ENCODE data around the gene EPB41L1. TPM values are rescaled to one million over a fixed set of nuclear protein-coding genes. Genes with fewer than 3 reads are reported as not detected.

Gene EPB41L1
- total and polyA plus RNA-seq, 10 donors = 1.5 to 18.6 (median 12.0) TPM

- WGBS, 5 donors = 60 to 76% (median 66%) methylated on average over 6 of the region's 6 CpGs
- Histone ChIP-seq H3K27me3 (replicated peaks in 1 of 7) (no peaks in the 10 kb centered on the region), H3K9me3 (no peaks in the 10 kb centered on the region), H3K36me3 (no peaks in the 10 kb centered on the region), H3K4me3 (no peak overlapping the region), H3K27ac (no peak overlapping the region), H3K4me1 (peaks cover 0 to 5% (median under 1%) of the 10 kb centered on the region in 6 donors)
- intact Hi-C loops (cut with DNase I; ENCODE audit: low total_unique reads) = no loop called here
- TF ChIP-seq POLR2A (IDR thresholded peaks at IDR 0.05) (no peak), CTCF (IDR thresholded peaks at IDR 0.05 in 8 of 11, conservative IDR thresholded peaks at IDR 0.05 in 3 of 11) (no peak), POLR2AphosphoS5 (IDR thresholded peaks at IDR 0.05) (no peak)
- DNase-seq = no peak
These were observed 35.0 kb upstream of the EPB41L1 start for GRCh38 chr20:36119537-36119936.

- no peak for DNase-seq
- Histone ChIP-seq H3K36me3 (no peaks in the 10 kb centered on the region), H3K27me3 (replicated peaks in 1 of 7) (no peaks in the 10 kb centered on the region), H3K27ac (no peak overlapping the region), H3K4me3 (no peak overlapping the region), H3K4me1 (peaks cover 0 to 2% (median 0%) of the 10 kb centered on the region in 6 donors), H3K9me3 (no peaks in the 10 kb centered on the region)
- intact Hi-C loops (cut with DNase I; ENCODE audit: low total_unique reads) = no loop called here
- no peak for TF ChIP-seq POLR2AphosphoS5 (IDR thresholded peaks at IDR 0.05)
- no peak for TF ChIP-seq CTCF (IDR thresholded peaks at IDR 0.05 in 8 of 11, conservative IDR thresholded peaks at IDR 0.05 in 3 of 11)
- no peak for TF ChIP-seq POLR2A (IDR thresholded peaks at IDR 0.05)
- WGBS, 5 donors = 84 to 90% (median 87%) methylated on average over 6 of the region's 6 CpGs
These were observed 34.3 kb upstream of the EPB41L1 start for GRCh38 chr20:36120241-36120640.

GRCh38 chr20:36120991-36121390 lies 33.5 kb upstream of the EPB41L1 start:
- Histone ChIP-seq H3K4me3 (no peak overlapping the region), H3K36me3 (no peaks in the 10 kb centered on the region), H3K27me3 (replicated peaks in 1 of 7) (no peaks in the 10 kb centered on the region), H3K27ac (no peak overlapping the region), H3K9me3 (no peaks in the 10 kb centered on the region), H3K4me1 (no peaks in the 10 kb centered on the region)
- 77 to 93% (median 87%) methylated on average over 7 of the region's 7 CpGs for WGBS, 5 donors
- intact Hi-C loops (cut with DNase I; ENCODE audit: low total_unique reads) = no loop called here
- TF ChIP-seq CTCF (IDR thresholded peaks at IDR 0.05 in 8 of 11, conservative IDR thresholded peaks at IDR 0.05 in 3 of 11) (no peak), POLR2AphosphoS5 (IDR thresholded peaks at IDR 0.05) (no peak), POLR2A (IDR thresholded peaks at IDR 0.05) (no peak)
- DNase-seq = no peak

- Histone ChIP-seq H3K27ac (no peak overlapping the region), H3K27me3 (replicated peaks in 1 of 7) (no peaks in the 10 kb centered on the region), H3K9me3 (no peaks in the 10 kb centered on the region), H3K4me1 (no peaks in the 10 kb centered on the region), H3K36me3 (no peaks in the 10 kb centered on the region), H3K4me3 (no peak overlapping the region)
- TF ChIP-seq CTCF (IDR thresholded peaks at IDR 0.05 in 8 of 11, conservative IDR thresholded peaks at IDR 0.05 in 3 of 11) (no peak), POLR2A (IDR thresholded peaks at IDR 0.05) (no peak), POLR2AphosphoS5 (IDR thresholded peaks at IDR 0.05) (no peak)
- WGBS, 5 donors = 89 to 95% (median 91%) methylated on average over 14 to 17 of the region's 17 CpGs
- intact Hi-C loops (cut with DNase I; ENCODE audit: low total_unique reads) = no loop called here
- DNase-seq = no peak
These were observed 32.3 kb upstream of the EPB41L1 start for GRCh38 chr20:36121981-36122930.

Data from spleen (tissue), 11 donors.